ENCODE measurements around the gene TP53. TPM values are rescaled to one million over a fixed set of nuclear protein-coding genes. Genes with fewer than 3 reads are reported as not detected.

Gene TP53
- total RNA-seq, 1 donor from 2014 or later = 168 TPM

DNA sequence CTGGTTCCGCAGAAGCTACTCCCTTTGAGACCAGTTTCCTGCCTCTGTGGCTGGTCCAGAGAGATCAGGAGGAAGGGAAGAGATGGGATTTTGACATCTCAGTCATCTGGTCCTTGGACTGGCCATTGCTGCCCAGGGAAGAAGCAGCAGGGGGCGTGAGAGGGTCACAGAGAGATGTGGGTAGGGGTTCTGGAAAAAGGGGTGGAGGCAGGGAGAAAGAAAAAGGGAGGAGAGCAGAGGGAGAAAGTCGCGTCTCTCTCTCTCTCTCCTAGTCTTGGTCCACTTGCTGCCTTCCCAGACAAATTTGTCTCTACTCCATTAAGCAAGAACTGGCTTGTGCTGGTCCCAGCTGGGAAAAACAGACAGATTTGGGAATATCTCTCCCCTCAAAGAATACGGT is 52.9 kb downstream of the TP53 start:
- DNase-seq (ENCODE audit: low read depth) = no peak
- H3K36me3 ChIP-seq (ENCODE audit: control insufficient read depth, insufficient read depth, low read length) = no peaks in the 10 kb centered on the region
- TF ChIP-seq, protein P1, sequence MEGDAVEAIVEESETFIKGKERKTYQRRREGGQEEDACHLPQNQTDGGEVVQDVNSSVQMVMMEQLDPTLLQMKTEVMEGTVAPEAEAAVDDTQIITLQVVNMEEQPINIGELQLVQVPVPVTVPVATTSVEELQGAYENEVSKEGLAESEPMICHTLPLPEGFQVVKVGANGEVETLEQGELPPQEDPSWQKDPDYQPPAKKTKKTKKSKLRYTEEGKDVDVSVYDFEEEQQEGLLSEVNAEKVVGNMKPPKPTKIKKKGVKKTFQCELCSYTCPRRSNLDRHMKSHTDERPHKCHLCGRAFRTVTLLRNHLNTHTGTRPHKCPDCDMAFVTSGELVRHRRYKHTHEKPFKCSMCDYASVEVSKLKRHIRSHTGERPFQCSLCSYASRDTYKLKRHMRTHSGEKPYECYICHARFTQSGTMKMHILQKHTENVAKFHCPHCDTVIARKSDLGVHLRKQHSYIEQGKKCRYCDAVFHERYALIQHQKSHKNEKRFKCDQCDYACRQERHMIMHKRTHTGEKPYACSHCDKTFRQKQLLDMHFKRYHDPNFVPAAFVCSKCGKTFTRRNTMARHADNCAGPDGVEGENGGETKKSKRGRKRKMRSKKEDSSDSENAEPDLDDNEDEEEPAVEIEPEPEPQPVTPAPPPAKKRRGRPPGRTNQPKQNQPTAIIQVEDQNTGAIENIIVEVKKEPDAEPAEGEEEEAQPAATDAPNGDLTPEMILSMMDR (IDR thresholded peaks at IDR 0.05; ENCODE audit: insufficient read depth, low read length, poor library complexity, severe bottlenecking) = peak; percentile 61

DNA sequence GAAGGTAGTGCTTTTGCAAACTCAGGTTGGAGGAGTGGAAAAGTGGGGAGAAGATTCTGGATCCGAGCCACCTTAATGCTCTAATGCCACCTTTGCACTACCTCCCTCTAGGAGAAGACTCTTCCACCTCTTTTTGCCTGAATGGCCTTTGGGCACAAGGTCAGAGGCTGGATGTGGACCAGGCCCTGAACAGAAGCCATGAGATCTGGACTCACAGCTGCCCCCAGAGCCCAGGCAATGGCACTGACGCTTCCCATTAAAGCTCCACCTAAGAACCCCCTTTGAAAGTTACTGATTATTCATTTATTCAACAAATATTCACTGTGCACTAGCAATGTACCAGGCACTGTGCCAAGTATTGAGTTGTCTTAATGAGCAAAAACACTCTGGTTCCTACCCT is 54.2 kb downstream of the TP53 start:
- DNase-seq (ENCODE audit: low read depth) = no peak
- Histone ChIP-seq H3K36me3 (ENCODE audit: control insufficient read depth, insufficient read depth, low read length) (no peaks in the 10 kb centered on the region), H3K27me3 (ENCODE audit: control insufficient read depth, insufficient read depth, low read length) (peaks cover 2% of the 10 kb centered on the region), H3K4me3 (ENCODE audit: low read depth, low read length) (no peak overlapping the region)
- TF ChIP-seq, protein P1 (IDR thresholded peaks at IDR 0.05; ENCODE audit: insufficient read depth, low read length, poor library complexity, severe bottlenecking) = no peak

More for the DNA sequence above, 52.9 kb downstream of the TP53 start:
- H3K4me3 ChIP-seq (ENCODE audit: low read depth, low read length) = no peak overlapping the region
- peaks cover 2% of the 10 kb centered on the region for H3K27me3 ChIP-seq (ENCODE audit: control insufficient read depth, insufficient read depth, low read length)

DNA sequence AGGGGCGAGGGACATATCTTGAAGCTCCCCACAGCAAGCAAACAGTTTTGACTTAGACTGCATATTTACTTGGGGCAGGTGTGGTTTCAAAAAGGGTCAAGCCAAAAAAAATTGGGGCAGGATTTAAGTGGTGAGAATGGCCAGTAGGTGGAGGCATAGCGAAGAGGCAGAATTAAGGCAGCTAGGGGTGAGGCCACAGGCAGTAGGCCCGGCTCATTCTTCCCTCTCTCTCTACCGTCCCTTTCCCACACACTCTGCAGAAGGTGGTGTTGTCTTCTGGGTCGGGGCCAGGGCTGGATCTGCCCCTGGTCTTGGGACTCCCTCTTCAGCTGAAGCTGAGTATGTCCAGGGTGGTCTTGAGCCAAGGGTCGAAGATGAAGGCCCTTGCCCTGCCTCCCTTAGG is 54.8 kb downstream of the TP53 start:
- TF ChIP-seq, protein P1 (IDR thresholded peaks at IDR 0.05; ENCODE audit: insufficient read depth, low read length, poor library complexity, severe bottlenecking) = peak; percentile 47
- Histone ChIP-seq H3K36me3 (ENCODE audit: control insufficient read depth, insufficient read depth, low read length) (no peaks in the 10 kb centered on the region), H3K27me3 (ENCODE audit: control insufficient read depth, insufficient read depth, low read length) (peaks cover 2% of the 10 kb centered on the region), H3K4me3 (ENCODE audit: low read depth, low read length) (no peak overlapping the region)
- DNase-seq (ENCODE audit: low read depth) = no peak

- H3K36me3 ChIP-seq (ENCODE audit: control insufficient read depth, insufficient read depth, low read length) = no peaks in the 10 kb centered on the region
- no peak for DNase-seq (ENCODE audit: low read depth)
- no peak overlapping the region for H3K4me3 ChIP-seq (ENCODE audit: low read depth, low read length)
- H3K27me3 ChIP-seq (ENCODE audit: control insufficient read depth, insufficient read depth, low read length) = peaks cover 2% of the 10 kb centered on the region
- TF ChIP-seq, protein P1 (IDR thresholded peaks at IDR 0.05; ENCODE audit: insufficient read depth, low read length, poor library complexity, severe bottlenecking) = no peak
Measured at GRCh38 chr17:7631398-7632380, 55.6 kb downstream of the TP53 start.

DNA sequence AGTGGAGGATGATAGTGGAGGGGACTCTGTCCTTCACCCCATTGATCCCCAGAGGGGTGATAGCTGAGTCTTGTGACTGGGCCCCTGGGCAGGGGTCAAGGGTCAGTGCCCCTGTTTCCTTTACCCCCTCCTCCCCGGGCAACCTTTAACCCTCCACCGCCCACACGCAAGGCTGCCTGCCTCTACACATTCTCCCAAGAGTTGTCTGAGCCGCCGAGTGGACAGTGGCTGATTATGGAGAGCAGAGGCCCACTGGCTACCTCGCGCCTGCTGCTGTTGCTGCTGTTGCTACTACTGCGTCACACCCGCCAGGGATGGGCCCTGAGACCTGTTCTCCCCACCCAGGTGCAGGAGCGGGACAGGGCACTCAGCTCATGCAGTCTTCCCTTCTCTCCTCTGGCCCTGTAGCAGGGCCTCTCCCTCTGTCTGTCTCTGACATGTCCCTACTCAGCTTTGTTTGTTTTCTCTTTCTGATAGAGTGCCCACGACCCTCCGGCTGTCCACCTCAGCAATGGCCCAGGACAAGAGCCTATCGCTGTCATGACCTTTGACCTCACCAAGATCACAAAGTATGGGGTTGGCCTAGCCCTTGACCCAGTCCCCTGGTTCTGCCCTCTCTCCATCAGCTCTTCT is 57.2 kb downstream of the TP53 start, which contains the start of gene SHBG:
SHBG (plus strand) TSS at position 197 of the 633 bp plus-strand sequence; CDS start at position 235, 38 bp downstream.
- TF ChIP-seq, protein P1 (IDR thresholded peaks at IDR 0.05; ENCODE audit: insufficient read depth, low read length, poor library complexity, severe bottlenecking) = no peak
- no peaks in the 10 kb centered on the region for H3K36me3 ChIP-seq (ENCODE audit: control insufficient read depth, insufficient read depth, low read length)
- no peak for DNase-seq (ENCODE audit: low read depth)
- H3K27me3 ChIP-seq (ENCODE audit: control insufficient read depth, insufficient read depth, low read length) = peaks cover 2% of the 10 kb centered on the region
- H3K4me3 ChIP-seq (ENCODE audit: low read depth, low read length) = no peak within 1 kb of the TSS

Data from kidney epithelial cell (primary cell).